ENCODE results near the gene NALCN. TPM values are rescaled to one million over a fixed set of nuclear protein-coding genes. Genes with fewer than 3 reads are reported as not detected.

The NALCN gene
- total and polyA plus RNA-seq, 2 experiments from 2014 or later = not detected

GRCh38 chr13:101010100-101010499 is 406.2 kb downstream of the NALCN start:
- Histone ChIP-seq H3K4me1 (ENCODE audit: low read depth) (no peaks in the 10 kb centered on the region), H3K4me3 (no peak overlapping the region), H3K27me3 (no peaks in the 10 kb centered on the region), H3K27ac (no peak overlapping the region), H3K36me3 (no peaks in the 10 kb centered on the region), H3K9me3 (ENCODE audit: low read depth) (no peaks in the 10 kb centered on the region)
- no peak for TF ChIP-seq CTCF (IDR thresholded peaks at IDR 0.05; ENCODE audit: low read depth, low read length)
- DNase-seq (ENCODE audit: low read depth in 1 of 2, low spot score in 1 of 2) = no peak

- H3K27me3 ChIP-seq = no peaks in the 10 kb centered on the region
- no peaks in the 10 kb centered on the region for H3K9me3 ChIP-seq (ENCODE audit: low read depth)
- no peak overlapping the region for H3K27ac ChIP-seq
- H3K4me3 ChIP-seq = no peak overlapping the region
- no peaks in the 10 kb centered on the region for H3K36me3 ChIP-seq
- TF ChIP-seq CTCF (IDR thresholded peaks at IDR 0.05; ENCODE audit: low read depth, low read length) = no peak
- H3K4me1 ChIP-seq (ENCODE audit: low read depth) = no peaks in the 10 kb centered on the region
- DNase-seq (ENCODE audit: low read depth in 1 of 2, low spot score in 1 of 2) = no peak
These were observed 409.1 kb downstream of the NALCN start for GRCh38 chr13:101007245-101007644.

Other genes starting within 250 kb of the NALCN start
- not detected in 2 replicates for gene ITGBL1, start 36.2 kb upstream of the NALCN start, total RNA-seq
- gene ITGBL1, start 36.2 kb upstream of the NALCN start, polyA plus RNA-seq = 0.12 TPM in 1 of 2 replicates, not detected in the other